ENCODE data around the gene POPDC3. TPM values are rescaled to one million over a fixed set of nuclear protein-coding genes. Genes with fewer than 3 reads are reported as not detected.
"Not testable (repeated sequence)": the region's sequence is repeated elsewhere in the genome, so short reads cannot be mapped to it uniquely, and the experiment has no call there.

The POPDC3 gene
- total RNA-seq, 2 donors from 2014 or later = 0.24 TPM; not detected in 1

DNA sequence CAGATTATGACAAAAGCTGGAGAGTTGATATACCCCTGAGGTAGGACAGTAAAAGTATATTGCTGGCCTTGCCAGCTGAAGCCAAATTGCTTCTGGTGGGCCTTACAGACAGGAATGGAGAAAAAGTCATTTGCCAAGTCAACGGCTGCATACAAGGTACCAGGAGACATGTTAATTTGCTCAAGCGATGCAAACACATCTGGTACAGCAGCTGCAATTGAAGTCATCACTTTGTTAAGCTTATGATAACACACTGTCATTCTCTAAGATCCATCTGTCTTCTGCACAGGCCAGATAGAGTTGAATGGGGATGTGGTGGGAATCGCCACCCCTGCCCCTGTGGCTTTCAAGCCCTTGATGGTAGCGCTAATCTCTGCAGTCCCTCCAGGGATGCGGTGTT lies 40.4 kb upstream of the POPDC3 start:
- DNase-seq = no peak
- intact Hi-C loops (cut with DNase I) = no loop called here
- no peak overlapping the region for H3K9ac ChIP-seq (ENCODE audit: low read depth in 2 of 2, low read length in 2 of 2)
- H3K27me3 ChIP-seq = no peaks in the 10 kb centered on the region
- H3K4me1 ChIP-seq = no peaks in the 10 kb centered on the region
- no peaks in the 10 kb centered on the region for H3K9me3 ChIP-seq
- H3K4me3 ChIP-seq = no peak overlapping the region
- TF ChIP-seq, protein P1, sequence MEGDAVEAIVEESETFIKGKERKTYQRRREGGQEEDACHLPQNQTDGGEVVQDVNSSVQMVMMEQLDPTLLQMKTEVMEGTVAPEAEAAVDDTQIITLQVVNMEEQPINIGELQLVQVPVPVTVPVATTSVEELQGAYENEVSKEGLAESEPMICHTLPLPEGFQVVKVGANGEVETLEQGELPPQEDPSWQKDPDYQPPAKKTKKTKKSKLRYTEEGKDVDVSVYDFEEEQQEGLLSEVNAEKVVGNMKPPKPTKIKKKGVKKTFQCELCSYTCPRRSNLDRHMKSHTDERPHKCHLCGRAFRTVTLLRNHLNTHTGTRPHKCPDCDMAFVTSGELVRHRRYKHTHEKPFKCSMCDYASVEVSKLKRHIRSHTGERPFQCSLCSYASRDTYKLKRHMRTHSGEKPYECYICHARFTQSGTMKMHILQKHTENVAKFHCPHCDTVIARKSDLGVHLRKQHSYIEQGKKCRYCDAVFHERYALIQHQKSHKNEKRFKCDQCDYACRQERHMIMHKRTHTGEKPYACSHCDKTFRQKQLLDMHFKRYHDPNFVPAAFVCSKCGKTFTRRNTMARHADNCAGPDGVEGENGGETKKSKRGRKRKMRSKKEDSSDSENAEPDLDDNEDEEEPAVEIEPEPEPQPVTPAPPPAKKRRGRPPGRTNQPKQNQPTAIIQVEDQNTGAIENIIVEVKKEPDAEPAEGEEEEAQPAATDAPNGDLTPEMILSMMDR (IDR thresholded peaks at IDR 0.05) = no peak
- H3K27ac ChIP-seq = no peak overlapping the region
- no peaks in the 10 kb centered on the region for H3K36me3 ChIP-seq

DNA sequence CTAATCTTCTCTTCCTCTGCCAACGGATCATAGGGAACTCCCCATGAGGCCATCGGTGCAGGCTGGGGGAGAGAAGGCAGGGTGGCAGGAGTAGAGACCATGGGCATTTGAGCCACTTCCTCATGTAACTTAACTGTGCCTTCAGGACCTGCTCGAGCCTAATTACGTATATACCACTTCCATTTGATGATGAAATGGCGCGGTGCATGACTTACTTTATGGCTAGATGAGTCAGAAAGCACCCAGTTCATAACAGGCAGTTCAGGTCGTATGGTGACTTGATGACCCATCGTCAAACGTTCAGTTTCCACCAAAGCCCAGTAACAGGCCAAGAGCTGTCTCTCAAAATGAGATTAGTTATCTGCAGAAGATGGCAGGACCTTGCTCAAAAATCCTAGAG lies 39.4 kb upstream of the POPDC3 start:
- H3K27ac ChIP-seq; intact Hi-C loops (cut with DNase I); H3K4me1 ChIP-seq; DNase-seq; H3K9ac ChIP-seq (ENCODE audit: low read depth in 2 of 2, low read length in 2 of 2); H3K4me3 ChIP-seq; H3K9me3 ChIP-seq; H3K36me3 ChIP-seq; H3K27me3 ChIP-seq: not testable (repeated sequence)

DNA sequence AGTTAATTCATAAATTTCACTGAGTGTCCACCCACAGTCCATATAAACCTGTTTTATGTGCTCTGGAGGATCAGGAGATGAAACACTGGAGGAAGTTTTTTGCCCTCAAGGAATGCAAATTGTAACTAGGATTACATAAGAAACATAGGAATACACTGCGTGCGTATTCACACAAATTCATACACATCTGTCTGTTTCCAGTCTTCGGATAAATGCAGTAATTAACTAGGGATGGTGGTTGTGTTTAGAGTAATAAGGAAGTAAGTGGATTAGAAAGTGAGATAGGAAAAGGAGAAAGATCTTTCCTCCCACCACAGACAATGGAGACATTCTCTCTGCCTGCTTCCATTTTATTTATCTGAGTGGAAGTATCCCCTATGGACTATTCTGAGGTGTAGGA lies 35.7 kb upstream of the POPDC3 start:
- no peak overlapping the region for H3K27ac ChIP-seq
- intact Hi-C loops (cut with DNase I) = no loop called here
- no peaks in the 10 kb centered on the region for H3K9me3 ChIP-seq
- H3K36me3 ChIP-seq = no peaks in the 10 kb centered on the region
- no peak for DNase-seq
- no peaks in the 10 kb centered on the region for H3K4me1 ChIP-seq
- H3K9ac ChIP-seq (ENCODE audit: low read depth in 2 of 2, low read length in 2 of 2) = no peak overlapping the region
- H3K27me3 ChIP-seq = no peaks in the 10 kb centered on the region
- no peak overlapping the region for H3K4me3 ChIP-seq
- TF ChIP-seq, protein P1 (IDR thresholded peaks at IDR 0.05) = no peak

DNA sequence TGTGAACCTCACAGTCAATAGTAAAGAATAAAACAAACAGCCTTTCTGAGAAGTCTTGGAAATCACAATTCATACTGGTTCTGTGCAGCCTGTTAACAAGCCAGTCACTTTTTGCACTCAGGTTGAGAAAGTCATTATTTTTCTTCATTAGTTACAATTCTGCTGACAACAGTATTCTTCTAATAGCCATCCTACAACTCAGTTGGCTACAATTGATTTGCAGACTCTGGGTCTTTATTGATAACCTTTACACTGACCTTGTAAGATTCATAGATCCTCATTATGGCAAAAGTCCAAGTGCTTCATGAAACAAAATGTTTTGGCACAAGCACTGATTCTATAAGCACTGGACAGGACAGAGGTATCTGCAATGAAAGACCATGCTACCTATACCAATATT lies 34.9 kb upstream of the POPDC3 start:
- no peak overlapping the region for H3K9ac ChIP-seq (ENCODE audit: low read depth in 2 of 2, low read length in 2 of 2)
- intact Hi-C loops (cut with DNase I) = no loop called here
- H3K27me3 ChIP-seq = no peaks in the 10 kb centered on the region
- no peaks in the 10 kb centered on the region for H3K4me1 ChIP-seq
- TF ChIP-seq, protein P1 (IDR thresholded peaks at IDR 0.05) = no peak
- no peaks in the 10 kb centered on the region for H3K36me3 ChIP-seq
- H3K4me3 ChIP-seq = no peak overlapping the region
- no peak for DNase-seq
- H3K27ac ChIP-seq = no peak overlapping the region
- H3K9me3 ChIP-seq = no peaks in the 10 kb centered on the region

DNA sequence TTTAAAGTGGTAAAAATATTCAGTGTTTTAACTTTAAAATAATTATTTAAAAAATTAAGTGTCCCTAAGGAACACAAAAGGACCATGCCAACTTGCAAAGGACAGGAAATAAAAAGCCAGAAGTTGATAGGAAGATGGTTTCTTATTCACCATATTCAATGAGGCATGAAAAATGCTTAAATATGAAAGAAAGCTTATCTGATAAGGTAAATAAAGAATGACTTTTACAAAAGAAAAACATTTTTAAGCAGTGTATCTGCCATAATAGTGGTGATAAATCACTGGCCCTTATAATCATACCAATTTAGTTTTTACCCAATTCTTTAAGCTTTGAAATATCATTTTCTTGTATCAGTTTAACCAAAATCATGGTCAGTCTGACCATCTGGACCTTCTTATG lies 33.5 kb upstream of the POPDC3 start:
- Histone ChIP-seq H3K36me3 (no peaks in the 10 kb centered on the region), H3K27me3 (no peaks in the 10 kb centered on the region), H3K9ac (ENCODE audit: low read depth in 2 of 2, low read length in 2 of 2) (no peak overlapping the region), H3K9me3 (no peaks in the 10 kb centered on the region), H3K4me3 (no peak overlapping the region), H3K27ac (no peak overlapping the region), H3K4me1 (no peaks in the 10 kb centered on the region)
- intact Hi-C loops (cut with DNase I) = no loop called here
- no peak for DNase-seq
- TF ChIP-seq, protein P1 (IDR thresholded peaks at IDR 0.05) = no peak

DNA sequence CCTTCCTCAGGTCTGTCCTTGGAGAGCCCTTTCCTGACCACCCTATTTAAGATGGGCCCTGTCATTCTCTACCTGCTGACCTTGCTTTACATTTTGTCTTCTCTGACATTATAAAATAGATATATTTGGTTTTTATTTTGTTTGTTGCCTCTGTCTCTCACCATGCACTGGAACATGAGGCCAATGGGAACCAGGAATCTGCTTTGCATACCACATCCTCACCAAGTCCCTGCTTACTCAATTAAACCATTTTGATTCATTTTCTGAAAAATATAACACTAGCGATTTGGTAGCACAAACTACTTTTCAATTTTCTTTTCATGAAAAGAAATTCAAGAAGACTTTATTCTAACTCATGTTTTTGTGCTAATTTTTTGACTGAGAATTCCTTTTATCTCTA lies 32.8 kb upstream of the POPDC3 start:
- Histone ChIP-seq H3K4me1 (no peaks in the 10 kb centered on the region), H3K4me3 (no peak overlapping the region), H3K27ac (no peak overlapping the region), H3K9me3 (no peaks in the 10 kb centered on the region), H3K36me3 (no peaks in the 10 kb centered on the region), H3K9ac (ENCODE audit: low read depth in 2 of 2, low read length in 2 of 2) (no peak overlapping the region), H3K27me3 (no peaks in the 10 kb centered on the region)
- no peak for DNase-seq
- intact Hi-C loops (cut with DNase I) = no loop called here
- TF ChIP-seq, protein P1 (IDR thresholded peaks at IDR 0.05) = no peak

Data from colonic mucosa (tissue), 4 donors.